ENCODE results near the gene CHGA. TPM values are rescaled to one million over a fixed set of nuclear protein-coding genes. Genes with fewer than 3 reads are reported as not detected.

Gene CHGA
- polyA plus RNA-seq, 2 of the 4 experiments (the other 2 are of a cell fraction), result 0.32 to 0.70 TPM

GRCh38 chr14:92945959-92946846, 23.3 kb downstream of the CHGA start (continued):
- peak; percentile 95 for TF ChIP-seq E2F6 (IDR thresholded peaks at IDR 0.05; ENCODE audit: borderline replicate concordance, low read depth)
- peak; percentile 48; the same call in 1 of the 2 replicates for TF ChIP-seq ZNF302 (CRISPR knock-in tag; IDR thresholded peaks at IDR 0.05)
- TF ChIP-seq HEYL (CRISPR knock-in tag; IDR thresholded peaks at IDR 0.05), result no peak
- TF ChIP-seq RNF2 (IDR thresholded peaks at IDR 0.05; ENCODE audit: borderline replicate concordance, low read depth), result peak; percentile 40; the same call in 1 of the 2 replicates
- no peak for TF ChIP-seq RCOR1 (IDR thresholded peaks at IDR 0.05; ENCODE audit: low read depth, low read length)
- peak in 1 of 2 experiments; percentile 49; a peak in 1 of 5 replicates for TF ChIP-seq JUN (IDR thresholded peaks at IDR 0.05)
- peak; percentile 92 for TF ChIP-seq FOXS1 (CRISPR knock-in tag; IDR thresholded peaks at IDR 0.05)
- no peak; the same call in 1 of the 2 replicates for TF ChIP-seq CHD4 (IDR thresholded peaks at IDR 0.05; ENCODE audit: borderline replicate concordance)
- no peak for TF ChIP-seq SMC3 (IDR thresholded peaks at IDR 0.05)
- no peak for TF ChIP-seq MAZ (IDR thresholded peaks at IDR 0.05; ENCODE audit: borderline replicate concordance, low read depth, low read length)
- TF ChIP-seq HDAC2 (IDR thresholded peaks at IDR 0.05), result no peak
- no peak for TF ChIP-seq ESRRA (IDR thresholded peaks at IDR 0.05; ENCODE audit: borderline replicate concordance, low read length)
- no peak for TF ChIP-seq POLR2A (IDR thresholded peaks at IDR 0.05; ENCODE audit: low read length)
- no peak for TF ChIP-seq EP300 (IDR thresholded peaks at IDR 0.05)
- no peak for TF ChIP-seq RAD21 (conservative IDR thresholded peaks at IDR 0.05 in 1 of 2, IDR thresholded peaks at IDR 0.05 in 1 of 2)
- TF ChIP-seq REST (IDR thresholded peaks at IDR 0.05), result no peak
- TF ChIP-seq PBX3 (IDR thresholded peaks at IDR 0.05), result no peak
- no peak for TF ChIP-seq CEBPB (IDR thresholded peaks at IDR 0.05)
- TF ChIP-seq MAFK (IDR thresholded peaks at IDR 0.05; ENCODE audit: partially characterized antibody), result no peak
- TF ChIP-seq BHLHE40 (IDR thresholded peaks at IDR 0.05; ENCODE audit: low read depth, low read length), result no peak
- TF ChIP-seq SREBF2 (IDR thresholded peaks at IDR 0.05), result no peak
- no peak for TF ChIP-seq HES2 (IDR thresholded peaks at IDR 0.05)
- TF ChIP-seq JUNB (IDR thresholded peaks at IDR 0.05), result no peak
- TF ChIP-seq EHF (CRISPR knock-in tag; IDR thresholded peaks at IDR 0.05), result peak; percentile 73; the same call in 1 of the 2 replicates
- TF ChIP-seq FOSL2 (IDR thresholded peaks at IDR 0.05), result no peak
- no peak; the same call in 1 of the 2 replicates for TF ChIP-seq FOSL2 (CRISPR knock-in tag; IDR thresholded peaks at IDR 0.05)
